ENCODE measurements around the gene NLRP9. TPM values are rescaled to one million over a fixed set of nuclear protein-coding genes. Genes with fewer than 3 reads are reported as not detected.

The NLRP9 gene
- polyA plus RNA-seq, 2 donors: not detected

DNA sequence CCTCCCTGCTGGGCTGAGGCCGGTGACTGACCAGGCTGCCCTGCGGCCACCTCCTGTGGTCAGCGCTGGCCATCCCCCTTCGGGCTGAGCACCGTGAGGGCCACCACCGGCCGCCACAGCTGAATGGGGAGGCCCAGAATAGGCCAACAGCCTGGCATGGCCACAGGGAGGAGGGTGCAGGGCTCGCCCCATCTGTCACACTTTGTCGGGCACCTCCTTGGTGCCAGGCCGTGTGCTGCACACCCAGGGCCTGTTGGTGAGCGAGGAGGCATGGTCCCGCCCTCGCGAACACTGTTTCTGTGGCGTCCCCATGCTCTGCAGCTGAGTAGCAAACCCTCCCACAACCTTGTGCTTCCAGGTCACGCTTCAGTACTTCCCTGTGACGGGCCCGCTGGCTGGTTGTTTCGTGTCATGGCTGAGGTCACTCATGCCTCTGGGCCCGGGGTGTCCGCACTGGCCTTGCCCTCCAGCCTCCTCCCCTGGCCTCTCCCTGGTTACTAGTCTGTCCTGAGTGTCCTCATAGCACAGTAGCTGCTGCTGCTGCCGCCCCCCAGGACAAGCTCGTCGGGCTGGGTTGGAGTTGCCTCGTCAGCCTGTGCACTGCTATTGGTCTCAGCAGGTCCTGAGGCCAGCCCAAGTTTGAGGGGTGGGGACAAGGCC lies 48.0 kb downstream of the NLRP9 start:
- no peaks in the 10 kb centered on the region for H3K9me3 ChIP-seq (ENCODE audit: control insufficient read depth in 2 of 2, insufficient read depth in 1 of 2, low read depth in 1 of 2, low read length in 1 of 2)
- peaks cover 0 to 9% of the 10 kb centered on the region in 2 donors for H3K4me1 ChIP-seq (ENCODE audit: control insufficient read depth in 2 of 2, insufficient read depth in 2 of 2, low read length in 1 of 2)
- no peaks in the 10 kb centered on the region for H3K27me3 ChIP-seq (ENCODE audit: control insufficient read depth in 1 of 2, insufficient read depth in 2 of 2, low read length in 2 of 2)
- H3K36me3 ChIP-seq (ENCODE audit: control insufficient read depth in 2 of 2, insufficient read depth in 2 of 2, low read length in 1 of 2): peaks cover 24 to 87% of the 10 kb centered on the region in 2 donors
- H3K27ac ChIP-seq (ENCODE audit: low read depth in 2 of 2, low read length in 1 of 2): no peak overlapping the region
- no peak overlapping the region for H3K4me3 ChIP-seq (ENCODE audit: low read depth in 1 of 2, low read length in 2 of 2)
- 92 to 95% methylated on average over 24 to 25 of the region's 25 CpGs for WGBS, 2 donors

GRCh38 chr19:55689411-55690108 lies 48.6 kb downstream of the NLRP9 start:
- WGBS, 2 donors: 92 to 94% methylated on average over 35 of the region's 35 CpGs
- H3K36me3 ChIP-seq (ENCODE audit: control insufficient read depth in 2 of 2, insufficient read depth in 2 of 2, low read length in 1 of 2): peaks cover 17 to 88% of the 10 kb centered on the region in 2 donors
- H3K27ac ChIP-seq (ENCODE audit: low read depth in 2 of 2, low read length in 1 of 2): no peak overlapping the region

GRCh38 chr19:55688422-55689218 lies 49.6 kb downstream of the NLRP9 start:
- H3K36me3 ChIP-seq (ENCODE audit: control insufficient read depth in 2 of 2, insufficient read depth in 2 of 2, low read length in 1 of 2): peaks cover 14 to 86% of the 10 kb centered on the region in 2 donors
- peaks cover 0 to 12% of the 10 kb centered on the region in 2 donors for H3K4me1 ChIP-seq (ENCODE audit: control insufficient read depth in 2 of 2, insufficient read depth in 2 of 2, low read length in 1 of 2)
- H3K27ac ChIP-seq (ENCODE audit: low read depth in 2 of 2, low read length in 1 of 2): no peak overlapping the region
- H3K4me3 ChIP-seq (ENCODE audit: low read depth in 1 of 2, low read length in 2 of 2): no peak overlapping the region
- WGBS, 2 donors: 59 to 61% methylated on average over 24 to 27 of the region's 27 CpGs
- H3K27me3 ChIP-seq (ENCODE audit: control insufficient read depth in 1 of 2, insufficient read depth in 2 of 2, low read length in 2 of 2): no peaks in the 10 kb centered on the region
- no peaks in the 10 kb centered on the region for H3K9me3 ChIP-seq (ENCODE audit: control insufficient read depth in 2 of 2, insufficient read depth in 1 of 2, low read depth in 1 of 2, low read length in 1 of 2)

More at GRCh38 chr19:55689411-55690108, 48.6 kb downstream of the NLRP9 start:
- no peak overlapping the region for H3K4me3 ChIP-seq (ENCODE audit: low read depth in 1 of 2, low read length in 2 of 2)
- H3K27me3 ChIP-seq (ENCODE audit: control insufficient read depth in 1 of 2, insufficient read depth in 2 of 2, low read length in 2 of 2): no peaks in the 10 kb centered on the region
- peaks cover 0 to 12% of the 10 kb centered on the region in 2 donors for H3K4me1 ChIP-seq (ENCODE audit: control insufficient read depth in 2 of 2, insufficient read depth in 2 of 2, low read length in 1 of 2)
- no peaks in the 10 kb centered on the region for H3K9me3 ChIP-seq (ENCODE audit: control insufficient read depth in 2 of 2, insufficient read depth in 1 of 2, low read depth in 1 of 2, low read length in 1 of 2)

- no peaks in the 10 kb centered on the region for H3K27me3 ChIP-seq (ENCODE audit: control insufficient read depth in 1 of 2, insufficient read depth in 2 of 2, low read length in 2 of 2)
- 85 to 89% methylated on average over 22 of the region's 22 CpGs for WGBS, 2 donors
- H3K36me3 ChIP-seq (ENCODE audit: control insufficient read depth in 2 of 2, insufficient read depth in 2 of 2, low read length in 1 of 2): peaks cover 11 to 82% of the 10 kb centered on the region in 2 donors
- no peak overlapping the region for H3K4me3 ChIP-seq (ENCODE audit: low read depth in 1 of 2, low read length in 2 of 2)
- peaks cover 0 to 12% of the 10 kb centered on the region in 2 donors for H3K4me1 ChIP-seq (ENCODE audit: control insufficient read depth in 2 of 2, insufficient read depth in 2 of 2, low read length in 1 of 2)
- H3K9me3 ChIP-seq (ENCODE audit: control insufficient read depth in 2 of 2, insufficient read depth in 1 of 2, low read depth in 1 of 2, low read length in 1 of 2): no peaks in the 10 kb centered on the region
- no peak overlapping the region for H3K27ac ChIP-seq (ENCODE audit: low read depth in 2 of 2, low read length in 1 of 2)
Measured at GRCh38 chr19:55687281-55688201, 50.7 kb downstream of the NLRP9 start.

GRCh38 chr19:55686311-55687050 lies 51.7 kb downstream of the NLRP9 start:
- 85 to 88% methylated on average over 29 of the region's 29 CpGs for WGBS, 2 donors
- Histone ChIP-seq H3K36me3 (ENCODE audit: control insufficient read depth in 2 of 2, insufficient read depth in 2 of 2, low read length in 1 of 2) (peaks cover 11 to 73% of the 10 kb centered on the region in 2 donors), H3K27me3 (ENCODE audit: control insufficient read depth in 1 of 2, insufficient read depth in 2 of 2, low read length in 2 of 2) (no peaks in the 10 kb centered on the region), H3K4me1 (ENCODE audit: control insufficient read depth in 2 of 2, insufficient read depth in 2 of 2, low read length in 1 of 2) (peaks cover 0 to 12% of the 10 kb centered on the region in 2 donors), H3K4me3 (ENCODE audit: low read depth in 1 of 2, low read length in 2 of 2) (no peak overlapping the region), H3K9me3 (ENCODE audit: control insufficient read depth in 2 of 2, insufficient read depth in 1 of 2, low read depth in 1 of 2, low read length in 1 of 2) (no peaks in the 10 kb centered on the region), H3K27ac (ENCODE audit: low read depth in 2 of 2, low read length in 1 of 2) (no peak overlapping the region)

- 94% methylated on average over 6 of the region's 6 CpGs for WGBS, 2 donors
- Histone ChIP-seq H3K9me3 (ENCODE audit: control insufficient read depth in 2 of 2, insufficient read depth in 1 of 2, low read depth in 1 of 2, low read length in 1 of 2) (no peaks in the 10 kb centered on the region), H3K27ac (ENCODE audit: low read depth in 2 of 2, low read length in 1 of 2) (no peak overlapping the region), H3K4me3 (ENCODE audit: low read depth in 1 of 2, low read length in 2 of 2) (no peak overlapping the region), H3K36me3 (ENCODE audit: control insufficient read depth in 2 of 2, insufficient read depth in 2 of 2, low read length in 1 of 2) (peaks cover 15 to 72% of the 10 kb centered on the region in 2 donors), H3K4me1 (ENCODE audit: control insufficient read depth in 2 of 2, insufficient read depth in 2 of 2, low read length in 1 of 2) (peaks cover 0 to 12% of the 10 kb centered on the region in 2 donors), H3K27me3 (ENCODE audit: control insufficient read depth in 1 of 2, insufficient read depth in 2 of 2, low read length in 2 of 2) (no peaks in the 10 kb centered on the region)
Measured at GRCh38 chr19:55685776-55686175, 52.4 kb downstream of the NLRP9 start.

- 96 to 97% methylated on average over 60 of the region's 60 CpGs for WGBS, 2 donors
- peaks cover 14 to 72% of the 10 kb centered on the region in 2 donors for H3K36me3 ChIP-seq (ENCODE audit: control insufficient read depth in 2 of 2, insufficient read depth in 2 of 2, low read length in 1 of 2)
- no peaks in the 10 kb centered on the region for H3K27me3 ChIP-seq (ENCODE audit: control insufficient read depth in 1 of 2, insufficient read depth in 2 of 2, low read length in 2 of 2)
- no peak overlapping the region for H3K4me3 ChIP-seq (ENCODE audit: low read depth in 1 of 2, low read length in 2 of 2)
- no peak overlapping the region for H3K27ac ChIP-seq (ENCODE audit: low read depth in 2 of 2, low read length in 1 of 2)
- H3K4me1 ChIP-seq (ENCODE audit: control insufficient read depth in 2 of 2, insufficient read depth in 2 of 2, low read length in 1 of 2): peaks cover 0 to 12% of the 10 kb centered on the region in 2 donors
- no peaks in the 10 kb centered on the region for H3K9me3 ChIP-seq (ENCODE audit: control insufficient read depth in 2 of 2, insufficient read depth in 1 of 2, low read depth in 1 of 2, low read length in 1 of 2)
Measured at GRCh38 chr19:55684946-55685681, 53.1 kb downstream of the NLRP9 start.

All from esophagus (tissue), 2 donors.